HG03135 (cell line): ENCODE results near the gene RRP8.

Source experiments
- ATAC-seq: cut with Tn5 transposase; IDR thresholded peaks from one replicate; pipeline ENCODE4 v1.9.1; 2021; ENCODE audit warnings: mild to moderate bottlenecking, moderate library complexity; ENCODE audit not compliant: unreplicated experiment

The RRP8 gene

DNA sequence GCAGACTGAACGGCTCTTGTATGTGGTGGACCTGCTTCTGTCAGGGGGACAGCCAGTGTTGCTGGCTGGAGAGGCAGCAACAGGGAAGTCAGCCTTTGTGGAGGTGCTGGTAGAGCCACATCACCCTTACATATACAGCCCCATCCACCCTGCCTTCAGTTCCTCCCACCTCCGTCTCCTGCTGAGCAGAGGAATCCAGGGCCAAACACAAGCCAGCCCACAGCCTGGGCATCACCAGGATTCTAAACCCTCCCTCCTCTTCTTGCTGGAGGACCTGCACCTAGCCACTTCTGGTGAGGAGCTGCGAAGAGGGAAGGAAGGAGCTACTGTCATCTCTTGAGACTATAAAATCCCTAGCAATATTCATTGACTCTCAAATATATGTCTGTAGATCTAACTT, 54.8 kb downstream of the RRP8 start:
- no peak for ATAC-seq

GRCh38 chr11:6548121-6548520, 55.3 kb downstream of the RRP8 start:
- ATAC-seq, result no peak

DNA sequence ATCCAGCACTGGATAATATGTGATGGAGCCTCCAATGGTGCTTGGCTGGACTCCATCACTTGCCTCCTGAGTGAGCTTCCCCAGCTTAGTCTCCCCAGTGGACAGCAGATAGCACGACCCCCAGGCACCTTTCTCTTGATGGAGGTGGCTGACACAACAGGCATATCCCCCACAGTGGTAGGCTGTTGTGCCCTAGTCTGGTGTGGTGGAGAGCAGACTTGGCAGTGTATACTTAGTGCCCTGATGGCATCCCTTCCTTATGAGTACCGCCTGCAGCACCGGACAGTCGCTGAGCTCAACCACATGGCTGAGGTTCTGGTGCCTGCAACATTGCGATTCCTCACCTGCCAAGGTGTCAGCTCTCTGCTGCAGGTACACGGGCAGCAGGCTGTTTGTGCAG, 56.2 kb downstream of the RRP8 start:
- ATAC-seq, result no peak

DNA sequence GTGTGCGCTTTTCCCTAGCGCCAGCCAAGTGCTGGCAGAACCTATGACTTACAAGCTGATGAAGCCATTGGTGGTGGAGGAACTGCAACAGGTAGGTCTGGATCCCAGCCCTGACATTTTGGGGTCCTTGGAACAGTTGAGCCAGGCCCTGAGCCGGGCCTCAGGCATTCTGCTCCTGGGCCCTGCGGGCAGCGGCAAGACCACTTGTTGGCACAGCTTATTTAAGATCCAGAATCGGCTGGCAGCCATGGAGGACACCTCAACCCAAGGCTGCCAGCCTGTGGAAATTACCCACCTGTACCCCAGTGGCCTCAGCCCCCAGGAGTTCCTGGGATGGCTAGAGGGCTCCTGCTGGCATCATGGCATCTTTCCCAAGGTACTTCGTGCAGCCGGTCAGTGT, 56.7 kb downstream of the RRP8 start:
- ATAC-seq, result no peak

GRCh38 chr11:6545917-6546605, 57.4 kb downstream of the RRP8 start:
- no peak for ATAC-seq
